ENCODE results near the gene CHKB. TPM values are rescaled to one million over a fixed set of nuclear protein-coding genes. Genes with fewer than 3 reads are reported as not detected.

The CHKB gene
- total RNA-seq, 1 donor from 2014 or later: 47.0 TPM

- peak; percentile 53 for DNase-seq (ENCODE audit: low read depth)
Measured at GRCh38 chr22:50531962-50532674, 50.5 kb downstream of the CHKB start.

GRCh38 chr22:50531546-50531961 is 51.1 kb downstream of the CHKB start:
- DNase-seq (ENCODE audit: low read depth): no peak

GRCh38 chr22:50530877-50531545 is 51.6 kb downstream of the CHKB start:
- DNase-seq (ENCODE audit: low read depth): peak; percentile 48

- no peak for DNase-seq (ENCODE audit: low read depth)
Measured at GRCh38 chr22:50530580-50530876, 52.1 kb downstream of the CHKB start.

GRCh38 chr22:50529897-50530579 is 52.6 kb downstream of the CHKB start, which contains the start of gene TYMP:
Gene TYMP (minus strand): TSS chr22:50530012. CDS start chr22:50529709, 303 bp downstream.
- DNase-seq (ENCODE audit: low read depth): peak; percentile 45

- no peak for DNase-seq (ENCODE audit: low read depth)
Measured at GRCh38 chr22:50529416-50529896, 53.2 kb downstream of the CHKB start.

Other genes starting within 250 kb of the CHKB start
- 65.8 and 74.8 TPM in 2 replicates for gene PPP6R2, start 239.5 kb downstream of the CHKB start, total RNA-seq
- gene SBF1, start 107.8 kb downstream of the CHKB start, total RNA-seq: 121 and 127 TPM in 2 replicates
- gene ADM2, start 101.3 kb downstream of the CHKB start, total RNA-seq: 0.67 and 1.6 TPM in 2 replicates
- not detected in 2 replicates for gene MIOX, start 96.0 kb downstream of the CHKB start, total RNA-seq
- 41.3 and 46.6 TPM in 2 replicates for gene LMF2, start 75.1 kb downstream of the CHKB start, total RNA-seq
- 21.6 and 25.3 TPM in 2 replicates for gene NCAPH2, start 74.6 kb downstream of the CHKB start, total RNA-seq
- gene SCO2, start 57.3 kb downstream of the CHKB start, total RNA-seq: 0.68 and 1.6 TPM in 2 replicates
- gene TYMP, start 52.8 kb downstream of the CHKB start, total RNA-seq: 1.7 and 2.1 TPM in 2 replicates
- gene KLHDC7B, start 37.0 kb downstream of the CHKB start, total RNA-seq: not detected in 2 replicates
- not detected in 2 replicates for gene SYCE3, start 19.9 kb downstream of the CHKB start, total RNA-seq
- 3.9 and 11.5 TPM in 2 replicates for gene CPT1B, start 4.4 kb downstream of the CHKB start, total RNA-seq
- 0.16 and 0.36 TPM in 2 replicates for gene MAPK8IP2, start 17.9 kb upstream of the CHKB start, total RNA-seq
- gene ARSA, start 45.3 kb upstream of the CHKB start, total RNA-seq: 30.5 and 37.4 TPM in 2 replicates
- 0.32 and 0.47 TPM in 2 replicates for gene SHANK3, start 90.0 kb upstream of the CHKB start, total RNA-seq
- gene ACR, start 155.4 kb upstream of the CHKB start, total RNA-seq: not detected in 2 replicates
- gene RABL2B, start 200.8 kb upstream of the CHKB start, total RNA-seq: 8.8 and 9.8 TPM in 2 replicates

All from myocyte (in vitro differentiated cells).